A549 treated with AZD9567 at 1 μM for 4 hours (cell line): Measurements from ENCODE around the gene OR5A2. TPM values are rescaled to one million over a fixed set of nuclear protein-coding genes. Genes with fewer than 3 reads are reported as not detected.

Experiments used
- total RNA-seq: library from RNA; stranded (reverse); fragments of 200-300 nt; extraction: Qiagen RNA extraction; gene quantifications from 5 replicates; pipeline ENCODE4 v1.2.3, GENCODE V29; 2022; ENCODE audit not compliant: insufficient read depth

OR5A2 gene, protein sequence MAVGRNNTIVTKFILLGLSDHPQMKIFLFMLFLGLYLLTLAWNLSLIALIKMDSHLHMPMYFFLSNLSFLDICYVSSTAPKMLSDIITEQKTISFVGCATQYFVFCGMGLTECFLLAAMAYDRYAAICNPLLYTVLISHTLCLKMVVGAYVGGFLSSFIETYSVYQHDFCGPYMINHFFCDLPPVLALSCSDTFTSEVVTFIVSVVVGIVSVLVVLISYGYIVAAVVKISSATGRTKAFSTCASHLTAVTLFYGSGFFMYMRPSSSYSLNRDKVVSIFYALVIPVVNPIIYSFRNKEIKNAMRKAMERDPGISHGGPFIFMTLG
- total RNA-seq, result not detected in 5 replicates

DNA sequence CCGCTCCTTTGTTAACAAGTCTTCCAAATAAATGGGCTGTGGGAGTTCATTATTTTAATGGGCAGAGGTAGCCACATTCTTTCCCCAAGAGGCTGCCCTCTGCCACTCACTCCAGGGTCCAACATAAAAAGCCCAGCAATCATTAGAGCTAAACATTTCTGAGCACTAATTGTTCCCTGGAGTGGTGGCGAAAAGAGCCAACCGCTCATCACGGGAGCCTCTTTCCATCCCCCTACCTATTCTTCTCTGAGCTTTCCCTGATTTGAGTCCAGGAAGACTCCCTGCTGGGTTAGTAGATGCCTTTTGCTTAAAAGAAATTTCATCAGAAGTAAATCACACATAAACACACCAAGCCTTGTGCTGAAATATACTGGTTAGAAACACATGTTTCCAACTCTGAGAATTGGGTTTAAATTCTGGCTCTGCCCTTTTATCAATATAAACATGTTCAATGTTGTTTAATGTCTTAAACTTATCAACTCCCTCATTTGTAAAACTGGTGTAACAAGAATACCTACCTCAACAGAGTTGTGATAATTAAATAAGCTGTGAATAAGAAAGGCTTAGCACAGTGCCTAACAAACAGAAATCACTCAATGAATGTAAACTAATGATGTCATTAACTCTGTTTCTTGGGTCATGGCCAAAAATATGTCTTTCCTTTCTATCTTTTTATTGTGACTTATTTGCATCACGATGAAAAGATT, at the start of gene OR5A2:
Gene OR5A2 (minus strand): TSS at position 53 of the 707 bp plus-strand sequence. CDS start 3,460 bp downstream, outside the sequence.

DNA sequence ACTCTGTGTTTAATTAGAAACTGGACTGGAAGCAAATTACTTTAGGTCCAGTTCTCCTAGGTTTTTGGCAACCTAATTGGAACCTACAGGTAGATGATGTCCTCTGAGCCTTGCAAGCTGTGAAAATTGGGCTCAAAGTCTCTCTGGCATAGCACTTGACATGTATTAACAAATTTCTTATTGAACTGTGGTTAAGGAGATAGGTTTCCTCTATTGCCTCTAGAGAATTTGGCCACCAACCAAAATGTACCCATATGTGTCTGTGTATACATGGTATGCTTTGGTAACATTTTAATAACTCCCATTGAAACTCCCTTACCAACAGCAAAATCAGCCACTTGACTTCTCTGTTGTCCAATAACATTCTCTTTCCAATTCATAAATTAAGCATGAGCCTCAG, 46.8 kb upstream of the OR5A2 start, which contains the start of gene OR4D10:
Gene OR4D10 (plus strand): TSS at position 301 of the 400 bp plus-strand sequence. CDS start 4,115 bp downstream, outside the sequence.

DNA sequence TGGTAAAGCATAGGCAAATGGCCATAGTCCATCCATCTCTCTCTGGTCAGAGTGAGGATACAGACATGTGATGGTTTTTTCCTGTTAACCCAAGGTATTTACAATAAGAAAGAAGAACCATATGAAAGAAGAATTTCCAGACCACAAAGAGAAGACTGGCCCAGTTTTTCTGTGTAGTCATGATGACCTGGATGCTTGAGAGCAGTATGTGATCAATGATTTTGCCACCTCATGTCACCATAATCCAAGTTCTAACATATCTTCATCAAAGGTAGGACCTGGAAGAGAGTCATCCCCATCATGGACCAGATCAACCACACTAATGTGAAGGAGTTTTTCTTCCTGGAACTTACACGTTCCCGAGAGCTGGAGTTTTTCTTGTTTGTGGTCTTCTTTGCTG, 30.4 kb upstream of the OR5A2 start, which contains the start of gene OR4D6:
Gene OR4D6 (plus strand): TSS at position 301 of the 400 bp plus-strand sequence. CDS start 0 bp downstream, at position 301.

DNA sequence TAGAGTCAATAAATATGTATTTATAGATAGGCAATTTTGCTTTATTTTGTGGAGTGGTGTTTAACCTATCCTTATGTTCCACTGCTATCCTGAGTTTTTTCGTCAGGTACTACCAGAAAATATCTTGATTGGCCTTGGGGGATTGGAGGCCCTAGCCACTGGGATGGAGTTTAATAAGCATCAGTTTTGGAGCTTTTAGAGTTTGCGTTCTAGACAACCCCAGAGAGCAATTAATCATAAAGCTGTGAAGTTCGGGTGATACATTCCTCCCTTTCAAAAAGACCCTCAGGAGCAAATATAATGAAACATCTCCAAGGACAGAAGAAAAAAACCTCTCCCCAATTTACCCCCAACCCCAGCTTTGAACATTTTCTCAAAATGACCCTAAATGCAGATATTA, 10.0 kb upstream of the OR5A2 start, which contains the start of gene OR5A1:
Gene OR5A1 (plus strand): TSS at position 301 of the 400 bp plus-strand sequence. CDS start 6,700 bp downstream, outside the sequence.

Other genes with a start within 250 kb of the OR5A2 start
- gene MPEG1, start 213.5 kb downstream of the OR5A2 start, total RNA-seq, result not detected in 5 replicates
- gene OR5AN1, start 67.5 kb downstream of the OR5A2 start, total RNA-seq, result not detected in 5 replicates
- not detected in 5 replicates for gene OR5A1, start 10.1 kb upstream of the OR5A2 start, total RNA-seq
- gene OR4D6, start 30.5 kb upstream of the OR5A2 start, total RNA-seq, result not detected in 5 replicates
- not detected in 5 replicates for gene OR4D10, start 46.9 kb upstream of the OR5A2 start, total RNA-seq
- gene OR4D11, start 77.2 kb upstream of the OR5A2 start, total RNA-seq, result not detected in 5 replicates
- gene OR4D9, start 85.1 kb upstream of the OR5A2 start, total RNA-seq, result not detected in 5 replicates
- gene OSBP, start 189.4 kb upstream of the OR5A2 start, total RNA-seq, result 28.6 to 30.7 TPM (median 29.6 TPM) in 5 replicates
- gene PATL1, start 242.6 kb upstream of the OR5A2 start, total RNA-seq, result 41.1 to 51.4 TPM (median 45.7 TPM) in 5 replicates